ENCODE measurements around the gene CIART.
"Not testable (repeated sequence)": the region's sequence is repeated elsewhere in the genome, so short reads cannot be mapped to it uniquely, and the experiment has no call there.

The CIART gene

DNA sequence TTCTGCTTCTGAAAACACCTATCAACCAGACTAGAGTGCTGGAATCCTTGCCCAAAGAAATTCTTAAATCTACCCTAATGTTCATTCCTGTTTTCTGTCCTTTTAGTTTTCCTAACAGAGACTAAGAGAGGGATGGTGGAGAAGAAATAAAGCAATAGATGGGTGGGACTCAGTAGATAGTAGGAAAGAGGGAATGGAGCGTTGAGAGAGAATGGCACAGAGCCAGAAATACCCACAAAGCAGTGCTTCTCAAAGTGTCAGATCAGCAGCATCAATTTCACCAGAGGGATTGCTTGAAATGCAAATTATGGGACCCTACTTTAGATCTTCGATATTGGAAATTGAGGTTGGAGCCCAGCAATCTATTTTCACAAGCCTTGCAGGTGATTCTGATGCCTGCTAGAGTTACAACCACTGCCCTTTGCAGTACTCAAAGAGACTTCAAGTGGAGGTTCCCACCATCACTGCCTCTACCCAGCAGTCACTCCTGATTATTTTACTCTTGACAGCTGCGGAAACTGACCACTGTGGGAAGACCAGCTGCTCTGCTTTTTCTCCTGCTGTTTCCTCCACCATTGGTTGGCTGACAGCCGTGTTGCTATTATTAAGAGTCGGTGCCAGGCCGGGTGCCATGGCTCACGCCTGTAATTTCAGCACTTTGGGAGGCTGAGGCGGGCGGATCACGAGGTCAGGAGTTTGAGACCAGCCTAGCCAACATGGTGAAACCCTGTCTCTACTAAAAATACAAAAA is 27.6 kb downstream of the CIART start:
- DNase-seq (ENCODE audit: low spot score), result no peak

DNA sequence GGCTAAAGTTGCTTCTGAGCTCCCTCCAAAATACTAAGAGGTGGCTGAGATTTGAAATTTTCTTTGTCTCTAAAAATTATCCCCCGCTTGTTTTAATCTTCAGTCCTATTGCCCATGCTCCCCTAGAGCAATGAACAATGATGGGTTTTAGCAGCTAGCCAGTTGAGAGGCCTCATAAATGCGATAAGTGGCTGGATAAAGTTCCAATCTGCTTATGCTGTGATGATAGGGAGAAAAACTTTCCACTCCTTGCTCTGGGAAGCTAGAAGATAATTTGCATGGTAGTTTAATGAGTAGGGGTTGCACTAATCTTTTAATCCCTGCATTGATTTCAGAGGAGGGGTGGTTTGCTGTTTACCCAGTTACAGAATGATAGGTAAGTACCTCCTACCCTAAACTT is 29.4 kb downstream of the CIART start:
- no peak for DNase-seq (ENCODE audit: low spot score)

DNA sequence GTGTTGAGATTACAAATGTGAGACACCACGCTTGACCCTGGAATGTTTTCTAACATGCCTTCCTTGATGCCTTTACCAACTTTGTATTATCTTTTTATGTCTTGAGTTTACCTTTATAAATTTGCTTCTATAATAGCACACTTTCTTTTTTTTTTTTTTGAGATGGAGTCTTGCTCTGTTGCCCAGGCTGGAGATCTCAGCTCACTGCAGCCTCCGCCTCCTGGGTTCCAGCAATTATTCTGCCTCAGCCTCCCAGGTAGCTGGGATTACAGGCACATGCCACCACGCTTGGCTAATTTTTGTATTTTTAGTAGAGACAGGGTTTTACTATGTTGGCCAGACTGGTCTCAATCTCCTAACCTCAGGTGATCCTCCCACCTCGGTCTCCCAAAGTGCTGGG is 32.3 kb downstream of the CIART start:
- not testable (repeated sequence) for DNase-seq (ENCODE audit: low spot score)

DNA sequence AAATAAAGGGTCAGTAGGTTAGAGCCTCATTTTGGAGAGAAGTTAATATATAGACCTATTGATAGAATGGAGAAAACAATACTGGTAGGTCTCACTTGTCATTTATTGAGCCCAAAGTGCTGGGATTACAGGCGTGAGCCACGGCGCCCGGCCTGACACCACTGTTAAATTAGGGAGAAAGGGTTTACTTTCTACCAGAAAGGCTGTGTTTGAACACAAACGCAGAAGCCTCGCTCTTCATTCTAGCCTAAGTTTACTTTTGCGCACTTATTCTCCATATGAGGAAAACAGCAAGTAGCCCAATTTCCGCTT is 38.3 kb downstream of the CIART start:
- no peak for DNase-seq (ENCODE audit: low spot score)

DNA sequence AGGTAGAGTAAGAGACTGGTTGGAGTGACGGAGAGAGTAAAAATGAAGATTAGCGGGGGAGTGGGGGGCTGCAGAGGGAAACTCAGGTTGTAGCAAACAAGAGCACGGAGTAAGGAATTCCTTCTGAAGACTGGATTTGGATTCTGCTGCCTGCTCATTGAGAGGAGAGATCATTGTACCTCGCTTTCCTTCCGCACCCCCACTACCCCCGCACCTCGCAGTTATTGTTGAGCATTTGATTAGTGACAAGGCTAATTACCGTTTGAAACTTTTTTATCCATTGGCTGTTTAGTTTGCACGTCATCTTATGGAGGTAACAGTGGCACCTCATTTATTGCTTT is 39.4 kb downstream of the CIART start:
- DNase-seq (ENCODE audit: low spot score), result no peak

DNA sequence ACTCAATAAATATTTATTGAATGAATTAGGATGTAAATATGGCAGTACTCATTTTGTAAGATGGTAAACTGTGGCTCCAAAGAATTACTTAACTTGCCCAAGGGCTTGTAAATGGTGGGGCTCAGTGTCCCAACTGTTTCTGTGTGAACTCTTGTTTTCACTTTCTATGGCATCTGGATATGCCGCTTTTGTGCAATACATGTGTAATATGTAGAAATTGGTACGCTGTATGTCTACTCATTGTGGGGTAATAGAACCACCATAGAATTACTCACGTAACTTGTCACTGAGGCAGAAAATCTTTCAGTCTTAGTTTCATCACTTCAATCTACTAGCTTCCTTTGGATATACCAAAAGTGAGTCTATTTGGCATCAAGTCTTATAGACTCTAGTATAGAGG is 40.0 kb downstream of the CIART start:
- no peak for DNase-seq (ENCODE audit: low spot score)

DNA sequence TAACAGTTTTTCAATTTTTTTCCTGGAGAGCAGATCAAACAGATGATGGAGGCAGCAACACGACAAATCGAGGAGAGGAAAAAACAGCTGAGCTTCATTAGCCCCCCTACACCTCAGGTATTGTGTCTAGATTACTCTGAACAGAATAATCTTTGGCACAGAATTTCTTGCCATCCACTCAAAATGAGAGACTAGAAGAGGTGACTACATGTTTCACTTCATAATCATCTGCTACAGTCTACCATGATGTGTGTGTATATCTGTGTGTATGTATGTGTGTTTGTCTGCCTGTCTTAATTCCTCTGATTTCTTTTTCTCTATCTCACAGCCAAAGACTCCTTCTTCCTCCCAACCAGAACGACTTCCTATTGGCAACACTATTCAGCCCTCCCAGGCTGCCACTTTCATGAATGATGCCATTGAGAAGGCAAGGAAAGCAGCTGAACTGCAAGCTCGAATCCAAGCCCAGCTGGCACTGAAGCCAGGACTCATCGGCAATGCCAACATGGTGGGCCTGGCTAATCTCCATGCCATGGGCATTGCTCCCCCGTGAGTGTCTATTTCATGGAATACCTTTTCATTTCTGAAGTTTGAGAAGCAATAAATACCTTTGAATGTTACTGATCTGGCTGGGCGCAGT is 50.4 kb downstream of the CIART start:
- DNase-seq (ENCODE audit: low spot score), result no peak
